IgD-negative memory B cell (primary cell): ENCODE results near the gene TAF7. TPM values are rescaled to one million over a fixed set of nuclear protein-coding genes. Genes with fewer than 3 reads are reported as not detected.
A peak's percentile ranks its signal among the peaks of the same experiment; 100 is the strongest.
"Not testable (repeated sequence)": the region's sequence is repeated elsewhere in the genome, so short reads cannot be mapped to it uniquely, and the experiment has no call there.

Source experiments
- H3K27ac Mint-ChIP-seq, 3 donors: one replicate each; pipeline ENCODE4 v1.8.0; 2020 to 2022; ENCODE audit warnings: mild to moderate bottlenecking in 3 of 3, mixed read lengths in 3 of 3, moderate library complexity in 1 of 3
- H3K27me3 Mint-ChIP-seq: one replicate; pipeline ENCODE4 v1.8.0; 2021; ENCODE audit warnings: mixed read lengths
- H3K36me3 Mint-ChIP-seq: one replicate; pipeline ENCODE4 v1.8.0; 2020; ENCODE audit warnings: mild to moderate bottlenecking, mixed read lengths
- H3K4me1 Mint-ChIP-seq, 3 donors: one replicate each; pipeline ENCODE4 v1.8.0; 2020 to 2022; ENCODE audit warnings: mixed read lengths in 3 of 3, mild to moderate bottlenecking in 1 of 3
- H3K4me3 Mint-ChIP-seq, 4 donors: one replicate each; pipeline ENCODE4 v1.8.0; 2020 to 2022; ENCODE audit warnings: mild to moderate bottlenecking in 4 of 4, mixed read lengths in 4 of 4, moderate library complexity in 3 of 4
- H3K9me3 Mint-ChIP-seq, 3 donors: one replicate each; pipeline ENCODE4 v1.8.0; 2020 to 2021; ENCODE audit warnings: mixed read lengths in 3 of 3, mild to moderate bottlenecking in 1 of 3
- polyA plus RNA-seq: library from polyadenylated mRNA; unstranded; fragments of 300-500 nt; fragmentation: Illumina TruSeq; gene quantifications from one replicate; pipeline ENCODE4 v1.2.3, GENCODE V29; 2021

Gene TAF7
- polyA plus RNA-seq, 1 donor from 2014 or later: 216 TPM

- not testable (repeated sequence) for H3K4me1 Mint-ChIP-seq, H3K27ac Mint-ChIP-seq, H3K36me3 Mint-ChIP-seq
- Mint-ChIP-seq H3K9me3 (peaks cover 10 to 28% (median 24%) of the 10 kb centered on the region in 3 donors), H3K4me3 (peak overlapping the region in 1 of 4 donors; percentile 3), H3K27me3 (peaks cover 24% of the 10 kb centered on the region)
These were observed 25.4 kb upstream of the TAF7 start for GRCh38 chr5:141346017-141346416.

DNA sequence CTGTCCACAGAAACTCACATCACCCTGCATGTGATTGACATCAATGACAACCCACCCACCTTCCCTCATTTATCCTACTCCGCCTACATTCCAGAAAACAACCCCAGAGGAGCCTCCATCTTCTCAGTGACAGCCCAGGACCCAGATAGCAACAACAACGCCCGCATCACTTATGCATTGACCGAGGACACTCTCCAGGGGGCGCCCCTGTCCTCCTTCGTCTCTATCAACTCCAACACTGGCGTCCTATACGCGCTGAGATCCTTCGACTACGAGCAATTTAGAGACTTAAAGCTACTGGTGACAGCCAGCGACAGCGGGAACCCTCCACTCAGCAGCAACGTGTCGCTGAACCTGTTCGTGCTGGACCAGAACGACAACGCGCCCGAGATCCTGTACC, 24.7 kb upstream of the TAF7 start:
- H3K27ac Mint-ChIP-seq: no peak overlapping the region
- peaks cover 23% of the 10 kb centered on the region for H3K27me3 Mint-ChIP-seq
- peaks cover 10 to 25% (median 22%) of the 10 kb centered on the region in 3 donors for H3K9me3 Mint-ChIP-seq
- H3K36me3 Mint-ChIP-seq: peaks cover 3% of the 10 kb centered on the region
- peak overlapping the region in 1 of 4 donors; percentile 70 for H3K4me3 Mint-ChIP-seq
- peaks cover 0 to 3% (median 2%) of the 10 kb centered on the region in 3 donors for H3K4me1 Mint-ChIP-seq

DNA sequence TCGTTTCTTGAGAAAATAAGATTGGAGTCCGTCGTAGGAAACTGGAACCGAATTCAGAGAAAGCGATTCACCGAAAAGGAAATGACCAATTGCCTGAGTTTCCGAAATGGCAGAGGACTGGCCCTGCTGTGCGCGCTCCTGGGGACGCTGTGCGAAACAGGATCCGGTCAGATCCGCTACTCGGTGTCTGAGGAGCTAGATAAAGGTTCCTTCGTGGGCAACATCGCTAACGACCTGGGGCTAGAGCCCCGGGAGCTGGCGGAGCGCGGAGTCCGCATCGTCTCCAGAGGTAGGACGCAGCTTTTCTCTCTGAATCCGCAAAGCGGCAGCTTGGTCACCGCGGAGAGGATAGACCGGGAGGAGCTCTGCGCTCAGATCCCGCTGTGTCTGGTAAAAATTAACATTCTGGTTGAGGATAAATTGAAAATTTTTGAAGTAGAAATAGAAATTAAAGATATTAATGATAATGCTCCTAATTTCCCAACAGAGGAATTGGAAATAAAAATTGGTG, 23.4 kb upstream of the TAF7 start:
- Mint-ChIP-seq H3K27me3 (peaks cover 17% of the 10 kb centered on the region), H3K27ac (no peak overlapping the region), H3K9me3 (peaks cover 12 to 24% (median 23%) of the 10 kb centered on the region in 3 donors), H3K4me3 (peak overlapping the region in 3 of 4 donors; percentile 5 to 88 (median 75)), H3K4me1 (peaks cover 0 to 2% (median 0%) of the 10 kb centered on the region in 3 donors), H3K36me3 (peaks cover 3% of the 10 kb centered on the region)

GRCh38 chr5:141343242-141343952, 22.8 kb upstream of the TAF7 start, which contains the start of gene PCDHGA3:
Gene PCDHGA3 (plus strand): TSS chr5:141343829. CDS start chr5:141344034, 205 bp downstream.
- Mint-ChIP-seq H3K27me3 (peaks cover 14% of the 10 kb centered on the region), H3K9me3 (peaks cover 12 to 28% (median 27%) of the 10 kb centered on the region in 3 donors), H3K36me3 (peaks cover 3% of the 10 kb centered on the region), H3K4me1 (peaks cover 0 to 2% (median 0%) of the 10 kb centered on the region in 3 donors), H3K4me3 (peak within 1 kb of the TSS in 3 of 4 donors; percentile 5 to 88 (median 75)), H3K27ac (no peak within 1 kb of the TSS)

- Mint-ChIP-seq H3K36me3 (peaks cover 6% of the 10 kb centered on the region), H3K27me3 (peaks cover 14% of the 10 kb centered on the region), H3K9me3 (peaks cover 12 to 33% (median 32%) of the 10 kb centered on the region in 3 donors), H3K4me1 (peaks cover 0 to 4% (median 0%) of the 10 kb centered on the region in 3 donors), H3K27ac (no peak overlapping the region), H3K4me3 (no peak overlapping the region)
These were observed 22.2 kb upstream of the TAF7 start for GRCh38 chr5:141342773-141343172.

- H3K4me1 Mint-ChIP-seq, H3K27ac Mint-ChIP-seq, H3K36me3 Mint-ChIP-seq, H3K4me3 Mint-ChIP-seq: not testable (repeated sequence)
- Mint-ChIP-seq H3K27me3 (peaks cover 23% of the 10 kb centered on the region), H3K9me3 (peaks cover 13 to 44% (median 42%) of the 10 kb centered on the region in 3 donors)
These were observed 20.3 kb upstream of the TAF7 start for GRCh38 chr5:141340781-141341354.

- Mint-ChIP-seq H3K27ac (peak within 1 kb of the TSS in 2 of 3 donors; percentile 64 to 74), H3K27me3 (peaks cover 30% of the 10 kb centered on the region), H3K36me3 (peaks cover 6% of the 10 kb centered on the region), H3K4me3 (peak within 1 kb of the TSS in 2 of 4 donors; percentile 12 to 41), H3K9me3 (peaks cover 14 to 51% (median 51%) of the 10 kb centered on the region in 3 donors), H3K4me1 (peaks cover 0 to 9% (median 2%) of the 10 kb centered on the region in 3 donors)
These were observed 18.1 kb upstream of the TAF7 start, which contains the start of gene PCDHGA2 for GRCh38 chr5:141338538-141339306. Gene PCDHGA2 (plus strand): TSS chr5:141338760.

DNA sequence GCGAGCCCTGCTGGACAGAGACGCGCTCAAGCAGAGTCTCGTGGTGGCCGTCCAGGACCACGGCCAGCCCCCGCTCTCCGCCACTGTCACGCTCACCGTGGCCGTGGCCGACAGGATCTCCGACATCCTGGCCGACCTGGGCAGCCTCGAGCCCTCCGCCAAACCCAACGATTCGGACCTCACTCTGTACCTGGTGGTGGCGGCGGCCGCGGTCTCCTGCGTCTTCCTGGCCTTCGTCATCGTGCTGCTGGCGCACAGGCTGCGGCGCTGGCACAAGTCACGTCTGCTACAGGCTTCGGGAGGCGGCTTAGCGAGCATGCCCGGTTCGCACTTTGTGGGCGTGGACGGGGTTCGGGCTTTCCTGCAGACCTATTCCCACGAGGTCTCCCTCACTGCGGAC, 12.0 kb upstream of the TAF7 start:
- H3K27ac Mint-ChIP-seq, H3K36me3 Mint-ChIP-seq, H3K4me1 Mint-ChIP-seq, H3K4me3 Mint-ChIP-seq: not testable (repeated sequence)
- peaks cover 58% of the 10 kb centered on the region for H3K27me3 Mint-ChIP-seq
- H3K9me3 Mint-ChIP-seq: peaks cover 12 to 40% (median 27%) of the 10 kb centered on the region in 3 donors

DNA sequence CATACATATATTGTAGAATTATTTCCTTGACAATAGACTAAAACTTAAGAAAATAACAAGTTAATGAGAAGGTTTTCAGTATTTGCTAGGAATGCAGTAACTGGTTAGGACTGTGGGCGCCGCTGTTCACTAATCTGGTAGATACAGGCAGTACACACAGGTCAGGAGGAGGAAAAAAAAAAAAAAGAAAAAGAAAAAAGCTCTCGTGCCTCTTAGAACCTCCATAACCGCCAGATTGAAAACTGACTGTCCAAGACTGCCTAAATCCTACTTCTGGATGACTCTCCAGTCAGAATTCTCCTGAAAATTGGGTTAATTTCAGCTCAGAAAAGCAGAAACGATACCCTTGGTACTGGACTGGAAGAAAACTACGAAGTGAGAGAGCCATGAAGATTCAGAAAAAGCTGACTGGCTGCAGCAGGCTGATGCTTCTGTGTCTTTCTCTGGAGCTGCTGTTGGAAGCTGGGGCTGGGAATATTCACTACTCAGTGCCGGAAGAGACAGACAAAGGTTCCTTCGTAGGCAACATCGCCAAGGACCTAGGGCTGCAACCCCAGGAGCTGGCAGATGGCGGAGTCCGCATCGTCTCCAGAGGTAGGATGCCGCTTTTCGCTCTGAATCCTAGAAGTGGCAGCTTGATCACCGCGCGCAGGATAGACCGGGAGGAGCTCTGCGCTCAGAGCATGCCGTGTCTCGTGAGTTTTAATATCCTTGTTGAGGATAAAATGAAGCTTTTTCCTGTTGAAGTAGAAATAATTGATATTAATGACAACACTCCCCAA, 9.9 kb upstream of the TAF7 start, which contains the start of gene PCDHGA1:
PCDHGA1 (plus strand) TSS at position 216 of the 782 bp plus-strand sequence.
- Mint-ChIP-seq H3K27me3 (peaks cover 55% of the 10 kb centered on the region), H3K4me3 (peak within 1 kb of the TSS in 3 of 4 donors; percentile 32 to 79 (median 51))

DNA sequence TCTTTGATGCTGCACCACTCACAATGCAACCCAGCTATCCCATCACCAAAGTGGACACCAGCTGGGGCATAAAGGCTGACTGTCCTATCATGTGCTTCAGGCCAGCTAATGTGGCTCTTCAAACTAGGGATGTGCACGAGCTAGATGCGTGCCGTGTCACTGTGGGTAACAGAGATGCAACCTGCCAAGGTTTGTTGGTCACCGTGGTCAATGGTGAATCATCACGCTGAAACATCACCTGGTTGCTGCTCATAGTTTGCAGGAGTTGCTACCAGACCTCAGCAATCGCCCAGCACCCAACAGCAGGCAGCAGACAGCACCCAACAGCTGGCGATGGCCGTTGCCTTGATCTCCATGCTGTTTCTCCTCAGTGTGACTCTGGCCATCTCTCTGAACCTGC, 7.6 kb upstream of the TAF7 start:
- Mint-ChIP-seq H3K4me1 (peaks cover 3 to 8% (median 4%) of the 10 kb centered on the region in 3 donors), H3K36me3 (no peaks in the 10 kb centered on the region), H3K27me3 (peaks cover 45% of the 10 kb centered on the region), H3K9me3 (peaks cover 3 to 24% (median 6%) of the 10 kb centered on the region in 3 donors), H3K4me3 (no peak overlapping the region), H3K27ac (no peak overlapping the region)

More for the DNA sequence above, 9.9 kb upstream of the TAF7 start, which contains the start of gene PCDHGA1:
- peaks cover 9 to 34% (median 9%) of the 10 kb centered on the region in 3 donors for H3K9me3 Mint-ChIP-seq
- peak within 1 kb of the TSS in 1 of 3 donors; percentile 73 for H3K27ac Mint-ChIP-seq
- H3K36me3 Mint-ChIP-seq: no peaks in the 10 kb centered on the region
- H3K4me1 Mint-ChIP-seq: peaks cover 3 to 10% (median 9%) of the 10 kb centered on the region in 3 donors

- peaks cover 2% of the 10 kb centered on the region for H3K36me3 Mint-ChIP-seq
- H3K27ac Mint-ChIP-seq: peak overlapping the region; percentile 35 to 68 (median 63)
- peaks cover 36% of the 10 kb centered on the region for H3K27me3 Mint-ChIP-seq
- peaks cover 0 to 27% (median 5%) of the 10 kb centered on the region in 3 donors for H3K9me3 Mint-ChIP-seq
- H3K4me3 Mint-ChIP-seq: peak overlapping the region; percentile 90 to 97 (median 93)
- peaks cover 3 to 8% (median 4%) of the 10 kb centered on the region in 3 donors for H3K4me1 Mint-ChIP-seq
These were observed 5.7 kb upstream of the TAF7 start for GRCh38 chr5:141326088-141326854.

- Mint-ChIP-seq H3K9me3 (peaks cover 2 to 39% (median 22%) of the 10 kb centered on the region in 3 donors), H3K27ac (peak overlapping the region in 2 of 3 donors; percentile 31 to 91), H3K27me3 (peaks cover 4% of the 10 kb centered on the region), H3K4me1 (peaks cover 15 to 27% (median 26%) of the 10 kb centered on the region in 3 donors), H3K4me3 (peak overlapping the region in 1 of 4 donors; percentile 89), H3K36me3 (peaks cover 19% of the 10 kb centered on the region)
These were observed 1.7 kb upstream of the TAF7 start for GRCh38 chr5:141322261-141322660.

DNA sequence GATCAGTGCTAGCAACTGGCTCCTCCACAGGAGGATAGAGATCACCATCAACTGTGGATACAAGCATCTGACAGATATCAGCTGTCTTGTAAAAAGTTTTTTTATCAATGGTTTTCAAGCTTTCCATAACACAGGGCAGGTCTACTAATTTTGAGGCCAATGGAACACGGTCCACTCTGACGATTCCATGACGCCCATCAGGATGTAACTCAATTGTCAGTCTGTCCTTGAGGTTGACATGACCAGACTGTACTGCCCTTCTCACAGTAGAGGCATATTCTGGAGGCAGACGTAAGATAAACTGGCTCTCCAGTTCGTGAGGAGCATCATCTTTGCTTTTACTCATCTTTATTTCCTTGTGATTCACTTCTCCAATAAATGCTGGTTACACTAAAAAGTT, 885 bp downstream of the TAF7 start:
- Mint-ChIP-seq H3K4me3 (peak overlapping the region; percentile 89 to 97 (median 96)), H3K9me3 (peaks cover 9 to 46% (median 34%) of the 10 kb centered on the region in 3 donors), H3K4me1 (peaks cover 18 to 26% (median 26%) of the 10 kb centered on the region in 3 donors), H3K27me3 (no peaks in the 10 kb centered on the region), H3K36me3 (peaks cover 32% of the 10 kb centered on the region), H3K27ac (peak overlapping the region; percentile 91 to 100 (median 97))
